ENCODE data around the gene KCNMA1.

- no peak for TF ChIP-seq CTCF (conservative IDR thresholded peaks at IDR 0.05)
- TF ChIP-seq EZH2 (IDR thresholded peaks at IDR 0.05; ENCODE audit: low read depth), result no peak
Observed at GRCh38 chr10:77594471-77594783, 43.2 kb downstream of the KCNMA1 start.

All from PC-9 (cell line).